HL-60 (cell line): Measurements from ENCODE around the gene GNG7.

Experiments
- DNase-seq, 2 experiments: peaks; one replicate each; pipeline ENCODE4 v3.0.0-alpha.2; 2010 to 2020; ENCODE audit warnings: low read depth in 1 of 2, low spot score in 1 of 2
- H3K27ac ChIP-seq: fragments of 250-450 bp; sonication (Bioruptor Pico); replicated peaks from 2 replicates; pipeline ENCODE4 v1.5.1; 2020; ENCODE audit warnings: mild to moderate bottlenecking, moderate library complexity
- H3K27me3 ChIP-seq: fragments of 250-450 bp; sonication (Bioruptor Pico); 2 replicates; pipeline ENCODE4 v1.5.1; 2021; ENCODE audit warnings: mild to moderate bottlenecking, moderate library complexity; ENCODE audit not compliant: insufficient read depth, poor library complexity, severe bottlenecking
- H3K4me3 ChIP-seq: replicated peaks from 2 replicates; pipeline ENCODE4 v1.5.1; 2011; ENCODE audit warnings: mild to moderate bottlenecking, control low read depth, low read length; ENCODE audit not compliant: insufficient read depth
- CTCF ChIP-seq: IDR thresholded peaks from one replicate; pipeline ENCODE4 v1.5.1; 2011; ENCODE audit warnings: low read length, control low read depth, inconsistent platforms; ENCODE audit not compliant: insufficient read depth
- GABPA ChIP-seq: IDR thresholded peaks from 2 replicates; pipeline ENCODE4 v1.6.1; 2012; ENCODE audit warnings: low read depth
- POLR2AphosphoS5 ChIP-seq: IDR thresholded peaks from 2 replicates; pipeline ENCODE4 v1.6.1; 2012; ENCODE audit warnings: low read depth
- REST ChIP-seq: IDR thresholded peaks from 2 replicates; pipeline ENCODE4 v1.6.1; 2012; ENCODE audit warnings: low read depth; ENCODE audit not compliant: insufficient replicate concordance
- SPI1 ChIP-seq: IDR thresholded peaks from 2 replicates; pipeline ENCODE4 v1.6.1; 2012; ENCODE audit warnings: low read depth, mild to moderate bottlenecking, borderline replicate concordance

The GNG7 gene

GRCh38 chr19:2527686-2528085 is 174.8 kb downstream of the GNG7 start:
- no peak overlapping the region for H3K27ac ChIP-seq
- no peaks in the 10 kb centered on the region for H3K27me3 ChIP-seq
- no peak overlapping the region for H3K4me3 ChIP-seq
- DNase-seq = no peak
- TF ChIP-seq REST = no peak
- TF ChIP-seq SPI1 = no peak
- TF ChIP-seq POLR2AphosphoS5 = no peak
- TF ChIP-seq GABPA = no peak
- no peak for TF ChIP-seq CTCF

- Histone ChIP-seq H3K27me3 (no peaks in the 10 kb centered on the region), H3K4me3 (no peak overlapping the region), H3K27ac (no peak overlapping the region)
- no peak for DNase-seq
- TF ChIP-seq REST (no peak), GABPA (no peak), POLR2AphosphoS5 (no peak), CTCF (no peak), SPI1 (no peak)
Observed at GRCh38 chr19:2527171-2527570, 175.3 kb downstream of the GNG7 start.

DNA sequence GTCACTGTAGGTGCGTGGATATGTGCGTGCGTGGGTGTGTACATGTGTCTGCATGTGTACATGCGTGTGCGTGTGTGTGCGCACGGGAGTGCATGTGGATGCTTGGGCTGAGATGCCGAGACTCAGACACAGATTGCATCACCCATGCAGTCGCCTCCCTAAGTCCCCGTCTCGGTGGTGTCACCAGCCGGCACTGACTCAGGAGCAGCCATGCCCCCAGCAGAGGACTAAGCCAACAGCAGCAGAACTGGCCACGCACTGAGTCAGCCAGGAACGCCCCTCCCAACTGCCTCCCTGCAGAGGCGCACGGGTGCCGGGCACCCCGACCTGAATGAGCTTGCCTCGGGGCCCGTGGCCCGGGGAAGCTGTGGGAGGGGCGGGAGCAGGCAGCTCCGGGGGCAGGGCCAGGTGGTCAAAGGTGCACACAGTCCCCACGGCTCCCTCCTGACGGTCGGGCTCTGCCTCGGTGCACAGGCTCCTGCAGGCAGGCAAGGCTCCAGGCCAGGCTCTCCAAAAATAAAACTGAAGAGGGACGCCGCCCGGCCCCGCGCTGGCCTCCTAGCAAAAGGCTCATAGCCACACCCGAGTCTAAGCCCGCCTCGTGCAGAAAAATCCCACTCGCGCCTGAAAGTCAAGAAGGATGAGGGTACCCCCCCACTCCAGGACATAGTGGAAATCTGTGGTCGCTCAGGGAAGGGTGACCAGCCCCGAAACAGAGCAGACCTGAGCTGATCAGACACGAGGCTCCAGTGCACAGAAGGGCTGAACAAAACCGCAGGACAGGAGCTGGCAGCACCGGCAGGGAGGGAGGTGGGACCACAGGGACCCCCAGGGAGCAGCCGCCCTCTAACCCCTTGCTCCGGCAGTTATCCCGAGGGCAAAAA is 177.4 kb downstream of the GNG7 start:
- Histone ChIP-seq H3K4me3 (no peak overlapping the region), H3K27me3 (no peaks in the 10 kb centered on the region), H3K27ac (no peak overlapping the region)
- TF ChIP-seq REST = no peak
- no peak for TF ChIP-seq SPI1
- TF ChIP-seq POLR2AphosphoS5 = no peak
- no peak for TF ChIP-seq GABPA
- no peak for TF ChIP-seq CTCF
- DNase-seq = no peak
